Kidney capillary endothelial cell (primary cell): ENCODE data around the gene FOXN3.

Source experiments
- DNase-seq: peaks from one replicate; pipeline ENCODE4 v3.0.0-alpha.2; 2018; ENCODE audit warnings: low spot score

Gene FOXN3

DNA sequence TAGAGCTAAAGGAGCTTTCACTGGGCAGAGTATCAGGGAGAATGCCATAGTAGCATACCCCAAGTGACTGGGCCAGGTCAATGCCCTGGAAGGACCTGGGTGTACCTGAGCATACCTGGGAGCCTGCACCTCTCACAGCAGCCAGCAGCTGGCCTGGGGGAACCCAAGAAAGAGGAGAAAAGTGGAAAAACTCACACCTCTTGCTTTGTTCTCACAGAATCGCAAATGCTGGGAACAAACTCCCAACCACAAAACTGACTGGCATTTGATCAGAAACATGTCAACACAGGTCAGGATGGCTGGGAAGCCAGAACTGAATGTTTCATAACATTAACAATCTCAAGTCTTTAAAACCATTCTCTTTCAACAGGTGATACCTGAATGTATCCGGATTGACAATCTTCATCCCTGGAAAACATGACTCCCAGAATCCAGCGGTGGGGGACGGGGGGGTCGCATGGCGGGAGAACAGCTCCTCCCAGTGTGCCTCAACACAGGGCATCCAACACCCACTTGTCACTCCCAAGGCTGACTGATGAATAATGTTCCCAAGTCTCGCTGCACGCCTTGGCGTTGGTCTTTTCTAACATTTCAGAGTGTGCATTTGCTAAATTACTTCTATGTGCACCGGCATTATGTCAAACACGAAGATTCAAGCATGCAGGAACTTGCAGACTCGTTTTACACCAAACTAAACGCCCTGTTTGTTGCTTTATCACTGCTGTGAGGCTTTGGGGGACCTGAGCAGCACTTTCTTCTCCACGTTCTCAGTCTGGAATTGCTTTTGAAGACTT lies 7.9 kb downstream of the FOXN3 start:
- DNase-seq, result no peak

DNA sequence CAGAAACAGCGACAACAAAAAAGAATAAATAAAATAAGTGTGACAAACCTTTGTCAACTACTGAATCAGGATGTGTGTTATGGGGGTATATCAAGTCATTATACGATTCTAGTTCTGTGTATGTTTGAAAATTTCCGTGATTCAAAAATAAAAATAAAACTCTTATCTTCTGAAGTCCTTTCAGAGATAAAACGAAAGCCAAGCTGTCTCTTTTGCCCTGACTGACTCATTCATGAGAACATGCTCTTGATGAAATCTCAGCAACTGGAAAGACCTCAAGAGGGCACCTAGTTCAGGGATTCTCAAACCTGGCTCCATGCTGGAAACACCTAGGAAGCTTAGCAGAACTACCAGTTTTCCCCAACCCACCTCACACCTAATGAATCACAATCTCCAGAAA lies 9.2 kb downstream of the FOXN3 start:
- DNase-seq, result no peak

DNA sequence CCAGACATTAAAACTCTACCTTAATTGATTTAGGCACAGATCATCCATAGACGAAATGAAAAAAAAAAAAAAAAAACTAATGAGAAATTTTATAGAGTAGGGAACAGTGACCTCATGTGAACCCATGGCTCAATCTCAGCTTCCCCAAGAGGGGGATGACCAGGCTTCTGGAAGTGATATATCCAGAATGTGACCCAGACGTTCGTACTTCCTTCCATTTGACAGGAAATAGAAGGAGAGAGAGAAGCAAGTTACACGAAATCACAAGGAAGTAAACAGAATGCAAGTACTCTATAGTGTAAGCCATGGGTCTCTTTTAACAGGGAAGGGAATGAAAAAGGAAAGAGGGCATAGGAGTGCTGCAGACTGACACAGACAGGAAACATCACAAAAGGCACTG lies 10.1 kb downstream of the FOXN3 start:
- peak; percentile 59 for DNase-seq

DNA sequence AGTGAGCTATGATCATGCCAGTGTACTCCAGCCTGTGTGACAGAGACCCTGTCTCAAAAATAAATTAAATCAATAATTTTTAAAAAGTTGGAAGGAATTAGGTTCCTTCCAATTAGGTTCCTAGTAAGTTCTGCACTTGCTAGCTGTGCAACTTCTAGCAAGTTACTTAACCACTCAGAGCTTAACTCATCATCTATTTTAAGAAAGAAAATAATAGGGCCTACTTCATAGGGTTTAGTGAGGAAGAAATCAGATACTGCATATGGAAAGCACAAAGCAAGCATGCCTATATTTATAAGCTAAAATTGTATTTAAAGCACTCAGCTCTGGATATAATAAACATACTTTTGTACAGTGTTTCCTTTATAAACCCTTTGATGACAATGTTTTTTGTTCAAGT lies 10.7 kb downstream of the FOXN3 start:
- no peak for DNase-seq

DNA sequence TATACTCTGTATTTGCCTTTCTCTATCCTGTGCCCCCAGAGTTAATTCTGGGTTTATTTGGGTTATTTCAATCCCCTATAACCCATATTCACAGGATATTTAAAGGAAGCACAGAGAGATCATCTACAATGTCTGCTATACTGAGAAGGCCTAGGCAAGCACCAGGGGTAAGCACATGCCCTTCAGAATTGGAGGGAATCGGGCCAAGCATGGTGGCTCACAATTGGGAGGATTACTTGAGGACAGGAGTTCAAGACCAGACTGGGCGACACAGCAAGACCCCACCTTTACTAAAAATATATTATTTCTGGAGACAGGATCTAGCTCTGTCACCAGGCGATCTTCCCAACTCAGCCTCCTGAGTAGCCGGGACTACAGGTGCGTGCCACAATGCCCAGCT lies 11.3 kb downstream of the FOXN3 start:
- DNase-seq, result no peak

DNA sequence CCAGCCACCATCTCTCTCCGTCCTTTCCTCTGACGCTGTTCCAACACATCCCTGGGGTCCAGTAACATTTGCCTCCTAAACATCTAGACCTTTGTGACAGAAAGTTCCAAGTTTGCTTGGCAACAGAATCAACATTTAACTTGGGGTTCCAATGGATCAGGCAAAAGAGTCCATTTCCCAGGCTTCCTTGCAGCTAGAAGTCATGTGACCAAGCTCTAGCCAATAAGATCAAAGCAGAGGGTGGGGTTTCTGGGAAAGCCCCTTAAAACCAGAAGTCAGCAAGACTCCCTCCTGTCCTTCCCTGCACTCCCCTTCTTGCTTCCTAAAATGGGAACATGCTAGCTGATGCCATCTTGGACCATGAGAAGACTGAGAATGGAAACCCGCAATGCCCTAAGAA lies 14.7 kb downstream of the FOXN3 start:
- DNase-seq, result no peak

DNA sequence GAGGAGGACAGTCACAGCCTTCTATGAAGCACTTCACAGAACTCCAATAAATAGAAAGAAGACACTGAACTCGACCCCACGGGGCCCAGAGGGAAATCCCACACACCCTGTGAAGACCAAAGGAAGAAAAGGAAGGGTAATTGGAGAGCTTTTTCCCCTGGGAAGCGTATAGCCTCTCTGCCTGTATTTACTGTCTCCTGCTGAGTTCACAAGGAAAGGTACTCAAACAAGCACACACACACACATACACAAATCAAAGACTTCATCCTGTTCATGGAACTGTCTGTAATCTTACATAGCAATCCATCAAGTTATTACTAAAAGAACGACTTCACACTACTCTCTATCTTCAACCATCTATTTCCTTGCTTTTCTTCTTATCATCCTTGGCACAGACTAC lies 15.3 kb downstream of the FOXN3 start:
- DNase-seq, result no peak

DNA sequence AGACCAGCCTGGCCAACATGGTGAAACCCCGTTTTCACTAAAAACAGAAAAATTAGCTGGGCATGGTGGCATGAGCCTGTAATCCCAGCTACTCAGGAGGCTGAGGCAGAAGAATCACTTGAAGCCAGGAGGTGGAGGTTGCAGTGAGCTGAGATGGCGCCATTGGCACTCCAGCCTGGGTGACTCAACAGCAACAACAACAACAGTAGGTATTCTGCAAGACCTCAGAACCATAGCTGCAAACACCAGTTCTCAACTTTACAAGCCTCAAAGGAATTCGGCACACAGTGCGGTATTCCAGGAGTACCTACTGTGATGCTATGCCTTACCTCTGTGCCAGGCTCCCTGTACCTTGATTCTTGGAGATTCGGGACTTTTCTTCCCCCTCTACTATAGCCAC lies 15.8 kb downstream of the FOXN3 start:
- no peak for DNase-seq

DNA sequence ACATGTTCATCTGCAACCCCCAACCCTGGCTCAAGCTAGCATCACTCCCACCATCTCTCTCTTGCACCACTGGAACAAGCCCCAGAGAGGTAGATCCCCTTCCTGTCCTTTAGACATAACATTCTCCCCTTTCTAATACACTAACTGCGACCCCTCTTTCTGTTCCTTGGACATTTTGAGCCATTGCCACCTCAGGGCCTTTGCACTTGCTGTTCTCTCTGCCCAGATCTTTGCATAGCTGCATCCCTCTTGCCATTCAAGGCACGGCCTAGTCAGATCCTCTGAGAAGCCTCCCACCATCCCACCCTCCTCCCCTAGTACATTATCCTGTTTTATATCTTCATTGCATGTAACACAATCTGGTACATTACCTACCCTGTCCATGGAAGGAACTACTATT lies 16.5 kb downstream of the FOXN3 start:
- DNase-seq, result no peak

DNA sequence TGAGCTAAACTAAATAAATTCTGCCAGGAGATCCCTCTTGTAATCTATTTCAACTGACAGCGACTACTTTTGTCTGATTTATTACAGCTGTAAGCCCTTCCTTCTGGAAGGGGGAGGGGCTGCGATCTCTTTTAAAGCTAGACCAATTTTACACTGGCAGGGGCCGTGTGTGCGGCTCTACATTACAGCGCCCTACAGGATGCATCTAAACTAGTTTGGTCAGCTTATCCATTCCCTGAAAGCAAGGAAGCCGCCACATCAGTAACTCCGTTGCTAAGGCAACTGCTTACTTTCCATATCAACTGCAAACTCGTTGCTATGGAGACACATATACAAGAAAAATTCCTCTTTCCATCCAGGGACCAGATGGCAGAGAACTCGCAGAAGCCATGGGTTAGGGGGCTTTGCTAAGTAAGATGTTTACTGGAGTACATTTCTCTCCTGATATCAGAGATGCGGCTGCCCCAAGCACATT lies 17.4 kb downstream of the FOXN3 start:
- no peak for DNase-seq

DNA sequence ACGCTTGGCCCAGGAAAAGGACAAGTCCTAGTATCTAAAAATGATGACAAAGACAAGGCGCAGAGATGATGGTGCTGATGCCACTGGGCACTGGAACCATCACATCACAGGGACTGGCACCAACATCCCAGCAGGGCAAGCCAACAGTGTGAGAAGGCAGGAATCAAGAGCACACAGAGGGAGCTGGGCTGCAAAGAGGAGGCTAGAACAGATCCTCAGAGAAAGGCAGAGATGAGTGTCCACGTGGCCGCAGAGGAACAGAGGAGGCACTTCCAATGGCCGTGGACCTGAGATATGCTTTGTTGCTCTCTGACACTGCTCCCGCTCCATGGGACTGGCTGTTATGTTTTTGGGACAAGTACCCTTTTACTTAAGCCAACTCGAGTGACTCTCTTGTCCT lies 17.9 kb downstream of the FOXN3 start:
- DNase-seq, result no peak

DNA sequence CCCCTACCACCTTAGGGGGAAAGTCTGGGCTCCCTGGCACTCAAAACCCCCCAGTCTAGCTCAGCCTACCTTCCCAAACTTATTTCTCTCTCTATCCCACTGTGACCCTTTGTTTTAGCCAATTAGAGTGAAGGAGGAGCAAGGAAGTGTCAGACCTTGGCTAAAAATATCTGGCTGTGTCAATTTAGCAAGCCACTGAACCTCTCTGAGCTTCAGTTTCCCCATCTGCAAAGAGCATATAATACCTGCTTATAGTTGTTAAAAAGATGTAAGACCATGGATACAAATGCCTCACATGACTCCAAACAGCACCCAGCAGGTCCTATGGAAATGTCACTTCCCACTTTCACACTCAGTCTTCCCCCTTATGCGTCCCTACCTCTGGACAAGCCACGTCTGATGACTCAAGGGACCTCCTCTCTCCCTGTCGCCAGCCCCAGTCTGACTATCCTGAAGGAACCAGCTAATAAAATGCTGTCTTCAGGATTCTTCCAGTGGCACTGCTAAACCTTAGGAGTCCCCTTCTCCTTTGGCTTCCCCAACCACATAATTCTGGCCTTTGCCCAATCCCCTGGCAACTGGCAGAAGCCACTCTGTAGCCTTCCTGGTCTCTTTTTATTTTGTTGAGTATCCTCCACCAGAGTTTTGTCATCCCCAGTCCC lies 19.3 kb downstream of the FOXN3 start:
- no peak for DNase-seq

DNA sequence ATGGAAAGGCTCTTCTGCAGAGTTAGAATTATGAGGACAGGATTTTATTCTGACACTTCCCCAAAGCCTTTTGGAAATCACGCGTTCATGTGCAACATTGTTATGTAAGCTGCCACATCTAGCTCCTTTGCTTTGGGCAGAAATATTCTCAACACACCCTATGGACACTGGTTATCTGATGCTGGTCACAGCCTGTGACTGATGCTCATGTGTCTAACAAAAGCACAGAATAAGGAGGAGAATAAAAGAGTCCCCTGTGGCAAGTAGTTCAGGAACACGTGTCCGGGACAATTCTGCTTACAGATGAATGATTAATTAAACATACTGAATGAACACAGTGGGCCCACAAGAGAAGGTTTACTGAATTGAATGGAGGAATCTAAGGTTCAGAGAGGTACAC lies 22.1 kb downstream of the FOXN3 start:
- no peak for DNase-seq

DNA sequence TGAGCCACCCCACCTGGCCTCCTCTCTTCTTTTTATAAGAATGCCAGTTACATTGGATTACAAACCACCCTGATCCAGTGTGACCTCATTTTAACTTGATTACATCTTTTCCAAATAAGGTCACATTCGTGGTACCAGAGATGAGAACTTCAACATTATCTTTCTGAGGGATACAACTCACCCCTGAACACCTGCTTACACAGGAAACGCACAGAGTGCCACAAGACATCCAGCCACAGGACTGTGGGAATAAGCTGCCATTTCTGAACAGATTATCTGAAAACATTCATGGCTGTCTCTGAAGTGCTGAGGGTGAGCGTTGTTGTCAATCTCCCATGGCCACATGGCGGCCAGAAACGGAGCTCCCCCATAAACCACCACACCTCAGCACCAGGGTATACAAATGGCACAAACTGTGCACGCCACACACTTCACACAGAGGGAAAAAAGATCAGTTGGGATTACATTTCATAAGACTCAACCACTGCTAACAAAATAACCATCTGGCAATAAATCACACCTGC lies 23.7 kb downstream of the FOXN3 start:
- DNase-seq, result no peak

DNA sequence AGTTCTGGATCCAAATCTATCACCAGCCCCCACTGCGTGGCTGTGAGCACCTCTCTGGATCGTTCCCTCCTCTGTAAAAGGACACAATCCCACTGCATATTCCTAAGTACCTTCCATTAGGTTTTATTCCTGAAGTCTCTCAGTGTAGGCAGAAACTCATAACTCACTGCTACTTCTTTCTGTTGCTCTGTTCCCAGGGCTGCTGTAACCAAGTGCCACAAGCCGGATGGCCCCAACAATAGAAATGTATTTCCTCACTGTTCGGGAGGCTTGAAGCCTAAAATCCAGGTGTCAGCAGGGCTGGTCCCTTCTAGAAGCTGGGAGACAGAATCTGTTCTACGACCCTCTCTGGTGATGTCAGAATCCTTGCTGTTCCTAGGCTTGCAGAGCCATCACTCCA lies 24.9 kb downstream of the FOXN3 start:
- DNase-seq, result no peak

DNA sequence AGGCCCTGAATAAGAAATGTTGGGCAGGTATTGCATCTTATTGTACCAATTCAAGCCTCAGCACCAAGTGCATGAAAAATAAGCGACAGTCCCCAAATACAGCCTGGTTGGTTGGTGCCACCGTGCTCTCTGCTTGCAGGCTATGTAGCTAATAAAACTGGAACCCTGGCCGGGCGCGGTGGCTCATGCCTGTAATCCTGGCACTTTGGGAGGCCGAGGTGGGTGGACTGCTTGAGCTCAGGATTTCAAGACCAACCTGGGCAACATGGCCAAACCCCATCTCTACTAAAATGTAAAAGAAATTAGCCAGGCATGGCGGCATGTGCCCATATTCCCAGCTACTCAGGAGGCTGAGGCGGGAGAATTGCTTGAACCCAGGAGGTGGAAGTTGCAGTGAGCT lies 25.5 kb downstream of the FOXN3 start:
- DNase-seq, result no peak

DNA sequence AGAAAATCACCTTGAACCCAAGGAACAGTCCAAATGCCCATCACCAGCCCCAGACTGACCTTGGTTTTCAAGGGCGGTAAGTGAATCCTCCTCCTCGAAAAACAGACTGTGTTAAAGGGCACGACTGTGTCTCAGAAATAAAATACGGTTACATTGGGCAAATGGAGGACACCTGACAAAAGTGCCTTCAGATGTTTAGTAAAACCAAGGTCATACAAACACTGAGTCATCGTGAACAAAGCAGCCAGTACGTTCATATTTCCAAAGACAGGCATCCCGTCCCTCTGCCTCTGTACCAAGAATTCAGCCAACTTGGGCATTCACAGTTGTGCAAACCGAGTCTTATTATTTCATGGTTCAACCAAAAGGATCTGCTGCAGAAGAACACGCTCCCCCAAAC lies 25.9 kb downstream of the FOXN3 start:
- no peak for DNase-seq

DNA sequence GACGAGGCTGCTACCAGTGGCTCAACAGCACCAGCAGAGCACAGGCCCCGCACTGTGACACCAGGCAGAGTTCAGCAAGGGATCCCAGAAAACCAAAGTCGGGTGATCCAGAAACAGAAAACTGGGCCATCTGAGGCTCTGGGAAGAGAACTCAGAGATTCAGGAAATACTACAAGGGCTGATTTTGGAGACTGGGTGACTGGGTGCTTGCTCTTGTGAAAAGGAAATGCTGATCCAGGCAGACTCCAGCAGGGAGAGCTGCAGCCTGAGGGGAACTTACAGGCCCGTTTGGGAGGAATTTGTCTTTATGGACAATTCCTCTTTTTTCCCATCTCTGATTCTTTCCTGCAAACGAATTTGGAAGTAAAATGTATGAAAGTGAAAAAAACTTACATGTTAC lies 28.2 kb downstream of the FOXN3 start:
- no peak for DNase-seq

DNA sequence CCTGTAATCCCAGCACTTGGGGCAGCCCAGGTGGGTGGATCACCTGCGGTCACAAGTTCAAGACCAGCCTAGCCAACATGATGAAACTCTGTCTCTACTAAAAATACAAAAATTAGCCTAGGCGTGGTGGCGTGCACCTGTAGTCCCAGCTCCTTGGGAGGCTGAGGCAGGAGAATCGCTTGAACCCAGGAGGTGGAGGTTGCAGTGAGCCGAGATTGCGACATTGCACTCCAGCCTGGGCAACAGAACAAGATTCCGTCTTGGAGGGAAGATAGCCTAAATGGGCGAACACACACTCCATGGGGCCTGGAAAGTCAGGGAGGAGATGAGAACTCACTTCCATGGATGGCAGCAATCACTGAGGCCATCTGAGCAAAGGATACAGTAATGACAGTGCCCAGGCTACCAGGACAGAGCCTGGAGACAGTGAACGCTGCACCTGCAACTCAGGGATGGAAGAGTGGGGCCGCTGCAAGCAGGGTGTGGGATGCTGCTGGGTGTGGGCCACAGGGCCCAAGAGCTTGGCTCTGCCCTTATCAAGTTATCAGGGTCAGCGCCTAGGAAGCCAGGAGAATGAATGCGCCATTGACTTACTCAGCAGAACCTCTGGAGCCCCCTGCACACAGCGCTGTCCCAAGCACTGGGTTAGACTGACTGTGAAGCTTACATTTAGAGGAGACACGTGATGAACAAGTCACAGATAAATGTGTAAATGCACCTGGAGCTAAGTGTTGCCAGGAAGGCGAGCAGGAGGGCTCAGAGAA lies 28.9 kb downstream of the FOXN3 start:
- no peak for DNase-seq

DNA sequence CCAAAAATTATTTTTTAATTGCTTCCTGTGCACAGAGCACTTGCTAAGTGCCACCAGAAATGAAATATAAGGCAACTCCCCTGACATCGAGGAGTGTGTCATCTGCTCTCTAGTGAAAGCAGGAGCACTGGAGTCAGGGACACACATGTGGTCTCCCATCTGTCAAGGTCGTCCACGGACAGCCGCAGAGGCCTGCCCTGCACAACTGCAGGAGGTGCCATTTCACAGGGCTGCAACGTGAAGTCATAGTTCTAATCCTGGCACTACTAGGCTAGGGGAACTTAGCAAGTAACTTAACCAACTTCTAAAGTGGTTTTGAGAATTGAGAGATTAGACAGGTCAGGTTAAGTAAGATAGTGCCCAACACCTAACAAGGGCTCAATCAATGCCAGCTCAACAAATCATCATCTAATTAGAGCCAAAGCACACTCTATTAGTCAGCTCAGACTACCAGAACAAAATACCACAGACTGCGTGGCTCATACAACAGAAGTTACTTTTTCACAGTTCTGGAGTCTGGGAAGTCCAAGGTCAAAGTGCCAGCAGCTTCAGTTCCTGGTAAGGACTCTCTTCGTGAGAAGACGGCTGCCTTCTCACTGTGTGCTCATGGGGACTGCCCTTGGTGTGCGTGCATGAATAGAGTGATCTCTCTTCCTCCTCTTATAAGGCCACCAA lies 30.7 kb downstream of the FOXN3 start:
- no peak for DNase-seq

DNA sequence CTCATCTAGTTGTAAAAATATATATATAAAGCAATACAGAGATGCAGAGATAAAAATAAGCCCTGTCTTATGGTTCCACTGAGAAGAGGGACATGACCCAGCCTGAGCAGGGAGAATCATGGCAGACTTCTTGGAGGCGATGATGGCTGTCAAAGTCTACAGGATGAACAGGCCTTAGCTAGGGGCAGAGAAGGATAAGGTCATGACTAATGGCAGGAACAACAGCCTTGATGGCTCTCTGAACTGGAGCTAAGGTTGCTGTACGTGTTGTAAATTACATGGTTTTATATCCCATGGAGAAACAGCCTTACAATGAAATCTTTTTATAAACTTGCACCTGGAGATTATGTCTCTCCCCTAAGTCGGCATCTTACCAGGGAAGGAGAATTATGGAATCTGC lies 32.4 kb downstream of the FOXN3 start:
- no peak for DNase-seq

DNA sequence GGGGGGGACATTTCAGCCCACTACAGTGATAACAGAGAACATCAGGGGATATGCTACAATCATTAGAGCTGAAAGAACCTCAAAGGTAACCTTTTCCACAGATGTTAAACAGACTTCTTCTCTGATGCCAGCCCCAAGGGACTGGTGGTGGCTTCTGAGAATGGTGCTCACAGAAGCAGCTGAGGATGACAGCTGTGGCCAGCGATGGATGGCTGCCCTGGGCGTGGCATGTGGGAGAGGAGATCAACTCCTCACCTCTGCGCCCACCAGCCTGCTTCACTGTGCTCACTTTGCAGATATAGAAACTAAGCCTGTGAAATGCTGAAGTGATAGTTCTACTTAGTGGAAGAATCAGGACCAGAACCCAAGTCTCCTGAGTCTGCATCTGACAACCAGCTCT lies 33.0 kb downstream of the FOXN3 start:
- no peak for DNase-seq
